ENCODE measurements around the gene ZMYND8.

ZMYND8 gene

DNA sequence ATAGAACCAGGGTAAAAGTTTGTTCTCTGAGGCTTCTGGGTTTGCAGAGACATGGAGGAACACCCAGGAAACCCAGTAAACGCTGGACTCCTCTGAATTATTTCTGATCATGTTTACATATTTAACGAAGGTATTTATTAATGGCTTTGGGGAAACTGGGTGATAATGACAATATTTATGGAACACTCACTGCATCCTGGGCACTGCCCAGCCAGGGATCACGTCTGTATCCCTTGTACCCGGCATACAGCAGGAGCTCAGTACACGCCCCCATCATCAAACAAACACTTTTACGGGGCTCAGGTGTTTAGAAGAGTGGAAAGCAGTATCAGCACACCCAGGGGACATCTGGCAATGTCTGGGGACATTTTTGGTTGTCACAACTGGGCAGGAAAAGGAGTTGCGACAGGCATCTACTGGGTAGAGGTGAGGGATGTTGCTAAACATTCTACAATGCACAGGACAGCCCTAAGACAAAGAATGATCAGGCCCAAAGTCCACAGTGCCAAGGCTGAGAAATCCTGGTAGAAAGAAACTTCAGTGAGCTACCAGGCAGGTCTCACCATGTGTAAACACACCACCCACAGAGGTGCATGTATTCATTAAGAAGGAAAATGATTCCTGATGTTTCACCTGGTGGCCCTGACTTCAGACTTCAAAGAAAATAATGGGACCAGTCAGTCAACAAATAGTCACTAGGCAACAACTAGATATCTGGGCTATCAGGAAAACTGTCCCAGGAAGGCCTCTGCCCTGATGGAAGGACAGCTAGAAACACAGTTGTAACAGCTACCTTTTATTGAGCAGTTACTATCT, 35.3 kb downstream of the ZMYND8 start:
- in situ Hi-C loops (cut with MboI; ENCODE audit: low sequenced_read_pairs, unreplicated experiment), result no loop called here
- TF ChIP-seq, protein P1, sequence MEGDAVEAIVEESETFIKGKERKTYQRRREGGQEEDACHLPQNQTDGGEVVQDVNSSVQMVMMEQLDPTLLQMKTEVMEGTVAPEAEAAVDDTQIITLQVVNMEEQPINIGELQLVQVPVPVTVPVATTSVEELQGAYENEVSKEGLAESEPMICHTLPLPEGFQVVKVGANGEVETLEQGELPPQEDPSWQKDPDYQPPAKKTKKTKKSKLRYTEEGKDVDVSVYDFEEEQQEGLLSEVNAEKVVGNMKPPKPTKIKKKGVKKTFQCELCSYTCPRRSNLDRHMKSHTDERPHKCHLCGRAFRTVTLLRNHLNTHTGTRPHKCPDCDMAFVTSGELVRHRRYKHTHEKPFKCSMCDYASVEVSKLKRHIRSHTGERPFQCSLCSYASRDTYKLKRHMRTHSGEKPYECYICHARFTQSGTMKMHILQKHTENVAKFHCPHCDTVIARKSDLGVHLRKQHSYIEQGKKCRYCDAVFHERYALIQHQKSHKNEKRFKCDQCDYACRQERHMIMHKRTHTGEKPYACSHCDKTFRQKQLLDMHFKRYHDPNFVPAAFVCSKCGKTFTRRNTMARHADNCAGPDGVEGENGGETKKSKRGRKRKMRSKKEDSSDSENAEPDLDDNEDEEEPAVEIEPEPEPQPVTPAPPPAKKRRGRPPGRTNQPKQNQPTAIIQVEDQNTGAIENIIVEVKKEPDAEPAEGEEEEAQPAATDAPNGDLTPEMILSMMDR (IDR thresholded peaks at IDR 0.05; ENCODE audit: borderline replicate concordance, control extremely low read depth, extremely low read depth, insufficient read depth, missing control alignments), result no peak
- no peak for DNase-seq (ENCODE audit: low spot score)

GRCh38 chr20:47319517-47320252, 36.8 kb downstream of the ZMYND8 start:
- in situ Hi-C loops (cut with MboI; ENCODE audit: low sequenced_read_pairs, unreplicated experiment), result no loop called here
- TF ChIP-seq, protein P1 (IDR thresholded peaks at IDR 0.05; ENCODE audit: borderline replicate concordance, control extremely low read depth, extremely low read depth, insufficient read depth, missing control alignments), result no peak
- no peak for DNase-seq (ENCODE audit: low spot score)

DNA sequence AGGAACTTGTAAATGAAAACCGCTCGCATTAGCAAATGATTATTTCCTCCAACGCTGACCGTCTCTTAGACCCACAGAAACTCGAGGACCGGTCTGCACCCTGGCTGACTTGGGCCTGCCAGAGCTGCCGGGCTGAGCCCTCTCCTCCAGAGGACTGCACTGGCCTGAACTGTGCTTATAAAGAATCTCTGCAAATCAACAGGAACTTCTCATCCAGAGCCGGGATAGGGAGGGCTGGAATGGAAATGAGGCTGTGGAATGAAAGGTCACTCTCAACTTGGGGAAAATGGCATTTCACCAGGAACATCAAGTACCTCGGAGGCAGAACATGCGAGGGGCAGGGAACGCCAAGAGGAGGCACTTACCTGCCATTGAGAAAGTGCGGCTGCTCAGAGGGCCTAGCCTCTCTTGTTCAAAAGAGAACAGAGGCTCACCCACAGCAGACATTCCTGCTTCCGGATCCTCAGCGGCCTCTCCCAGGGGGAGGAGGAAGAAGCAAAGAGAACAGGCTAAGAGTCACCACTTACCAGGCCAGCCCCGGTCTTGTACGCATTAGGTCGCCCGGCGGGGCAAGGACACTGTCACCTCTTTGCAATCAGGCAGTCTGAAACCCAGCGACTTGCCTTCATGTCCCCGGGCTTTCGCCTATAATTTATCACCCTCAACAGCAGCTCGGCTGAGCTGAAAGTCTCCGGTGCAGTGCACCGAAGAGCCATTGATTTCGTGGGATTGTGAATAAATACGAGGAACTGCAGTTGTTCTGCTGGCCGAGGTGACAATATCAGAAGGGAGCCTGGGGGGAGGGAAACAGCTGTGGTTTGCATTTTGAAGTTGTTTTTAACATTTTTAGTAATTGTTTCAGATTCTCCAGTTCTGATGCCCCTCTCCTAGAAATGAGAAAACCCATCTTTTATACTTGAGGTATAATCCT, 37.6 kb downstream of the ZMYND8 start:
- no peak for DNase-seq (ENCODE audit: low spot score)

GRCh38 chr20:47318027-47318585, 38.4 kb downstream of the ZMYND8 start:
- DNase-seq (ENCODE audit: low spot score), result no peak
- TF ChIP-seq, protein P1 (IDR thresholded peaks at IDR 0.05; ENCODE audit: borderline replicate concordance, control extremely low read depth, extremely low read depth, insufficient read depth, missing control alignments), result no peak
- in situ Hi-C loops (cut with MboI; ENCODE audit: low sequenced_read_pairs, unreplicated experiment), result no loop called here

More for the DNA sequence above, 37.6 kb downstream of the ZMYND8 start:
- in situ Hi-C loops (cut with MboI; ENCODE audit: low sequenced_read_pairs, unreplicated experiment), result no loop called here
- TF ChIP-seq, protein P1 (IDR thresholded peaks at IDR 0.05; ENCODE audit: borderline replicate concordance, control extremely low read depth, extremely low read depth, insufficient read depth, missing control alignments), result no peak

- in situ Hi-C loops (cut with MboI; ENCODE audit: low sequenced_read_pairs, unreplicated experiment), result no loop called here
- DNase-seq (ENCODE audit: low spot score), result peak; percentile 46
- TF ChIP-seq, protein P1 (IDR thresholded peaks at IDR 0.05; ENCODE audit: borderline replicate concordance, control extremely low read depth, extremely low read depth, insufficient read depth, missing control alignments), result no peak
These were observed 39.2 kb downstream of the ZMYND8 start for GRCh38 chr20:47317127-47317895.

Data from GM13976 (cell line).